Measurements from ENCODE around the gene IREB2. TPM values are rescaled to one million over a fixed set of nuclear protein-coding genes. Genes with fewer than 3 reads are reported as not detected.

Gene IREB2
- total RNA-seq, 1 experiment from 2014 or later: 6.5 TPM

GRCh38 chr15:78446551-78446950 is 8.5 kb downstream of the IREB2 start:
- Histone ChIP-seq H3K79me2 (ENCODE audit: low read length) (peaks cover 88% of the 10 kb centered on the region), H3K9me3 (ENCODE audit: low read length) (no peaks in the 10 kb centered on the region), H2AFZ (ENCODE audit: low read length) (no peak overlapping the region), H3K27me3 (ENCODE audit: low read length) (no peaks in the 10 kb centered on the region), H3K4me1 (ENCODE audit: insufficient read depth, low read length) (no peaks in the 10 kb centered on the region), H3K27ac (ENCODE audit: low read length) (no peak overlapping the region), H3K4me3 (ENCODE audit: low read length) (no peak overlapping the region), H4K20me1 (ENCODE audit: low read length) (peaks cover 10% of the 10 kb centered on the region; the same call in 1 of the 2 replicates), H3K4me2 (ENCODE audit: low read length) (no peak overlapping the region), H3K9ac (ENCODE audit: low read length) (no peak overlapping the region), H3K9me2 (replicated peaks; ENCODE audit: low read length) (no peaks in the 10 kb centered on the region), H3K36me3 (ENCODE audit: low read depth, low read length) (peaks cover 13% of the 10 kb centered on the region; the same call in 1 of the 2 replicates), H3F3A (ENCODE audit: low read length, unreplicated experiment) (no peaks in the 10 kb centered on the region)
- no TSS peak for BruUV-seq (replicated peaks)
- ATAC-seq (no peak), DNase-seq (no peak)
- ChIA-PET CTCF (no interaction called here), POLR2A (ENCODE audit: unreplicated experiment) (no interaction called here)
- intact Hi-C loops (cut with micrococcal nuclease): no loop called here
- TF ChIP-seq EZH2 (IDR thresholded peaks at IDR 0.05; ENCODE audit: low read length, unreplicated experiment) (no peak), CTCF (conservative IDR thresholded peaks at IDR 0.05; ENCODE audit: low read depth, low read length) (no peak), EZH2phosphoT487 (IDR thresholded peaks at IDR 0.05; ENCODE audit: borderline replicate concordance, low read length) (no peak)

GRCh38 chr15:78448441-78449219 is 10.6 kb downstream of the IREB2 start:
- BruUV-seq (replicated peaks): no TSS peak
- no peak overlapping the region for H3K4me3 ChIP-seq (ENCODE audit: low read length)
- H2AFZ ChIP-seq (ENCODE audit: low read length): no peak overlapping the region
- peaks cover 18% of the 10 kb centered on the region; the same call in 1 of the 2 replicates for H4K20me1 ChIP-seq (ENCODE audit: low read length)
- H3K9ac ChIP-seq (ENCODE audit: low read length): no peak overlapping the region
- H3K27me3 ChIP-seq (ENCODE audit: low read length): no peaks in the 10 kb centered on the region
- H3K9me3 ChIP-seq (ENCODE audit: low read length): no peaks in the 10 kb centered on the region
- ChIA-PET POLR2A (ENCODE audit: unreplicated experiment) (no interaction called here), CTCF (no interaction called here)
- H3K79me2 ChIP-seq (ENCODE audit: low read length): peaks cover 91% of the 10 kb centered on the region
- intact Hi-C loops (cut with micrococcal nuclease): no loop called here
- TF ChIP-seq EZH2phosphoT487 (IDR thresholded peaks at IDR 0.05; ENCODE audit: borderline replicate concordance, low read length) (no peak), EZH2 (IDR thresholded peaks at IDR 0.05; ENCODE audit: low read length, unreplicated experiment) (no peak), CTCF (conservative IDR thresholded peaks at IDR 0.05; ENCODE audit: low read depth, low read length) (no peak)
- ATAC-seq: no peak
- H3F3A ChIP-seq (ENCODE audit: low read length, unreplicated experiment): no peaks in the 10 kb centered on the region
- no peak overlapping the region for H3K4me2 ChIP-seq (ENCODE audit: low read length)
- no peak for DNase-seq
- no peak overlapping the region for H3K27ac ChIP-seq (ENCODE audit: low read length)
- H3K36me3 ChIP-seq (ENCODE audit: low read depth, low read length): peaks cover 6% of the 10 kb centered on the region; the same call in 1 of the 2 replicates
- no peaks in the 10 kb centered on the region for H3K9me2 ChIP-seq (replicated peaks; ENCODE audit: low read length)
- no peaks in the 10 kb centered on the region for H3K4me1 ChIP-seq (ENCODE audit: insufficient read depth, low read length)
